HL-60 (cell line): ENCODE measurements around the gene CCDC117.

ENCODE experiments used
- GABPA ChIP-seq: IDR thresholded peaks from 2 replicates; pipeline ENCODE4 v1.6.1; 2012; ENCODE audit warnings: low read depth
- POLR2AphosphoS5 ChIP-seq: IDR thresholded peaks from 2 replicates; pipeline ENCODE4 v1.6.1; 2012; ENCODE audit warnings: low read depth
- REST ChIP-seq: IDR thresholded peaks from 2 replicates; pipeline ENCODE4 v1.6.1; 2012; ENCODE audit warnings: low read depth; ENCODE audit not compliant: insufficient replicate concordance
- SPI1 ChIP-seq: IDR thresholded peaks from 2 replicates; pipeline ENCODE4 v1.6.1; 2012; ENCODE audit warnings: low read depth, mild to moderate bottlenecking, borderline replicate concordance
- TF ChIP-seq, protein P1 (sequence below): IDR thresholded peaks from one replicate; pipeline ENCODE4 v1.5.1; 2011; ENCODE audit warnings: low read length, control low read depth, inconsistent platforms; ENCODE audit not compliant: insufficient read depth

DNA sequence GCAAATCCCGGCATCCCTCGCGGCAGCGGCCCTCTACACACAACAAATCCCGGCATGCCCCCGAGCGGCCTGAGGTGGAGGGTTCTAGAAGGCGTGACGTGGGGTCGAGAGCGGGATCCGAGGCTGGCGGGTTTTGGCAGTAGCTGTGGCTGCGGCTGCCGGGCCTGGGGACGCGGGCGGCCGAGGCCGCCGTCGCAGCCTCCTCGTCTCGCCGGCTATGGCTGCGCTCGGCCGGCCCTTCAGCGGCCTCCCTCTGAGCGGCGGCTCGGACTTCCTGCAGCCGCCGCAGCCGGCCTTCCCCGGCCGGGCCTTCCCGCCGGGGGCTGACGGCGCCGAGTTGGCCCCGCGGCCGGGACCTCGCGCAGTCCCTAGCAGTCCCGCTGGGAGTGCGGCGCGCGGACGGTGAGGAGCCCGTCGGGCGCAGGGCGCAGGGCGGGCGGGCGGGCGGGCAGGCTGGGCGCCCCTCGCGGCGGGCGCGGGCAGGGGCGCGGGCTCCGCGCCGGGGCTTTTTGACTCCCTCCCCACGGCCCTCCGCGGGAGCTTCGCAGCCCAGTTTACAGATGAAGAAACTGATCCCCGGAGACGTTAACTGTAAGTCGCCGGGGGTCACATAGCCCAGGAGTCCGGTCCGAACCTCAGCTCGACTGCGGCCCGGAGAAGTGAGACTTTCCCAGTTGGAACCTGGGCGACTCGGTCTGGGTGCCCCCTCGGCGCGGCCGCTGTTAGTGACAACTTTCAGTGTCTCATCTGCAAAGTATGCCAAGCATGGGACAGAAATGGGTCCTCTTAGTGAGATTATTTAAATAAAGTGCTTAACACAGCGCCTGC lies at the start of gene CCDC117:
- TF ChIP-seq POLR2AphosphoS5 (peak; percentile 72; the same call in 1 of the 2 replicates), GABPA (no peak), SPI1 (no peak), REST (no peak)
- TF ChIP-seq, protein P1, sequence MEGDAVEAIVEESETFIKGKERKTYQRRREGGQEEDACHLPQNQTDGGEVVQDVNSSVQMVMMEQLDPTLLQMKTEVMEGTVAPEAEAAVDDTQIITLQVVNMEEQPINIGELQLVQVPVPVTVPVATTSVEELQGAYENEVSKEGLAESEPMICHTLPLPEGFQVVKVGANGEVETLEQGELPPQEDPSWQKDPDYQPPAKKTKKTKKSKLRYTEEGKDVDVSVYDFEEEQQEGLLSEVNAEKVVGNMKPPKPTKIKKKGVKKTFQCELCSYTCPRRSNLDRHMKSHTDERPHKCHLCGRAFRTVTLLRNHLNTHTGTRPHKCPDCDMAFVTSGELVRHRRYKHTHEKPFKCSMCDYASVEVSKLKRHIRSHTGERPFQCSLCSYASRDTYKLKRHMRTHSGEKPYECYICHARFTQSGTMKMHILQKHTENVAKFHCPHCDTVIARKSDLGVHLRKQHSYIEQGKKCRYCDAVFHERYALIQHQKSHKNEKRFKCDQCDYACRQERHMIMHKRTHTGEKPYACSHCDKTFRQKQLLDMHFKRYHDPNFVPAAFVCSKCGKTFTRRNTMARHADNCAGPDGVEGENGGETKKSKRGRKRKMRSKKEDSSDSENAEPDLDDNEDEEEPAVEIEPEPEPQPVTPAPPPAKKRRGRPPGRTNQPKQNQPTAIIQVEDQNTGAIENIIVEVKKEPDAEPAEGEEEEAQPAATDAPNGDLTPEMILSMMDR, result no peak
